NCI-H1105 (cell line): ENCODE results near the gene TTLL9.
"Not testable (repeated sequence)": the region's sequence is repeated elsewhere in the genome, so short reads cannot be mapped to it uniquely, and the experiment has no call there.

Source experiments
- DNase-seq: peaks from one replicate; lab custom pipeline; 2025; lab: John Stamatoyannopoulos, UW

TTLL9 gene

GRCh38 chr20:31918466-31919105 lies 48.2 kb downstream of the TTLL9 start:
- DNase-seq: no peak

GRCh38 chr20:31919410-31920155 lies 49.1 kb downstream of the TTLL9 start:
- DNase-seq: no peak

GRCh38 chr20:31920275-31920855 lies 49.9 kb downstream of the TTLL9 start:
- DNase-seq: no peak

GRCh38 chr20:31921480-31921879 lies 51.0 kb downstream of the TTLL9 start:
- DNase-seq: not testable (repeated sequence)

GRCh38 chr20:31922181-31922580 lies 51.7 kb downstream of the TTLL9 start:
- no peak for DNase-seq

- no peak for DNase-seq
These were observed 52.2 kb downstream of the TTLL9 start for GRCh38 chr20:31922588-31922987.

- DNase-seq: no peak
These were observed 53.2 kb downstream of the TTLL9 start for GRCh38 chr20:31923388-31924331.

GRCh38 chr20:31924561-31924960 lies 54.1 kb downstream of the TTLL9 start:
- DNase-seq: no peak

- DNase-seq: no peak
These were observed 55.2 kb downstream of the TTLL9 start for GRCh38 chr20:31925631-31926030.

- no peak for DNase-seq
These were observed 56.1 kb downstream of the TTLL9 start for GRCh38 chr20:31926493-31926892.

- no peak for DNase-seq
These were observed 57.3 kb downstream of the TTLL9 start for GRCh38 chr20:31927627-31928159.

- DNase-seq: not testable (repeated sequence)
These were observed 59.2 kb downstream of the TTLL9 start for GRCh38 chr20:31929631-31930030.

GRCh38 chr20:31930779-31931178 lies 60.3 kb downstream of the TTLL9 start:
- DNase-seq: no peak

- DNase-seq: no peak
These were observed 63.3 kb downstream of the TTLL9 start for GRCh38 chr20:31933698-31934097.

GRCh38 chr20:31934491-31934890 lies 64.1 kb downstream of the TTLL9 start:
- DNase-seq: no peak

- no peak for DNase-seq
These were observed 64.7 kb downstream of the TTLL9 start for GRCh38 chr20:31934968-31935764.

- DNase-seq: no peak
These were observed 66.0 kb downstream of the TTLL9 start for GRCh38 chr20:31936420-31936819.

GRCh38 chr20:31937820-31938219 lies 67.4 kb downstream of the TTLL9 start:
- DNase-seq: no peak

GRCh38 chr20:31939661-31940060 lies 69.2 kb downstream of the TTLL9 start:
- DNase-seq: no peak

GRCh38 chr20:31943052-31943471 lies 72.6 kb downstream of the TTLL9 start:
- DNase-seq: no peak

GRCh38 chr20:31945319-31945718 lies 74.9 kb downstream of the TTLL9 start:
- DNase-seq: no peak
